Measurements from ENCODE around the gene ERG.

Gene ERG

GRCh38 chr21:38388203-38388602, 110.1 kb downstream of the ERG start:
- no peak for DNase-seq

- DNase-seq = peak; percentile 43 to 50 (median 46)
Measured at GRCh38 chr21:38386967-38387366, 111.3 kb downstream of the ERG start.

DNA sequence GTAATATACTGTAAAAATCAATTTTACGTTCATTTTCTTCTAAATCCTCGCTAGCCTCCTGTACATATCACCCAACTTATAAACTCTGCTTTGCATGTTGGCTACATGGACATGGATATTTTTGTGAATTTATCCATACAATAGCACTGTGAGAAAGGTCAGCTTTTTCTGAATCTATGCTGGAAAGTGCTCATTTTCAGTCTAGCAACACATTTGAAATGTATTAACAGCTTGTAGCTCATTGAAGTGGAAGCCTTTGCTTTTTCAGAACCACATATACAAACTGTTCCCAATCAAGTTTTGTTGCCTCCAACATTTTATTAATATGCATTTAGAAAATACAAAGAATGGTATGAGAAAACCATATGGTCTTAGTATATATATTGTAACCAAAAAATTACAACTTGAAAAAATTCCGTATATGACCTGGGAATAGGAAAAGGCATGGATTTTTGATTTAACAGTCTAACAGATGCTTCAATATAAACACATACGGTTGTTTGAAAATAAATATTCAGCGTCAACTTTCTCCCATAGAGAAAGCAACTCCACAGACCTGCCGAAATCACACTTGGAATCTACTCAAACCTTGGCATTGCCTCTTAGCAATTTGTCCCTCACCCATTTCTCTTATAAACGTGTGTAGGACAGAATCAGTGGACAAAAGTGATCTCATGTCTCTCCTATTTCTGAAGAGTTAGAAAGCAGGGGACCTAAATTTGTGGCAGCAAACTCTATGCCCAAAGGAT, 112.7 kb downstream of the ERG start:
- no peak for DNase-seq

DNA sequence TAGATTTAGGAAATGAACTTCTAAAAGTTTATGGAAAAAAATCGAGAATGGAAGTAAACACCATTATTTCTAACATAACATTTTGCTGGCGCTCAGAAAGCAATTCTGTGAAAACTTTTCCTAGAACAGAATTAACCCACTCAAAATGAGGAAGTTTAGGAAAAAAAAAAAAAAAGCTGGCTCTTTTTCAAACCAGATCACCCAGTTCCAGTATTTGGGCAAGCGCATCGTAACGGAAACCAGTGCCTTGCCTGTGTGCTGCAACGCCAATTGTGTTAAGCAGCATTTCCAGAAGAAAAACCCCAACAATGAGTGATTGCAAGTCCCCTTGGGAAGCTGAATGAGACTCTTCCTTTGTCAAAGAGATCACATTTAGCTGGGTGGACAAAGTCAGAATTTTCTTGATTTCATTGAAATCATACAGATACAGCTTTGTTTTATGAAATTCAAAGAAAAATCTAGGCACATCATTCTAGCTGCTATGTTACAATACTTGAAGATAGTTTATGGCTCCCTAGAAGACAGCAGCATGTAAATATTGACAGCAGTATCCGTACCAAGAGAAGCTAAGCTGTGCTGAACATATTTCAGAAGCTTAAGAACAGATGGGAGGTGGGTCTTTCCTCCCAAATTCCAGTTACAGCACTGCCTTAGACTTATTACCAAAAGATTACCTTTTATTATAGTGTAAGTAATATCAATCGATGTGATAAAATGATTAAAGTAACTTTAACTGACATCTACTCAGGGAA, 113.4 kb downstream of the ERG start:
- peak; percentile 78 to 87 (median 82) for DNase-seq

GRCh38 chr21:38384238-38384560, 114.1 kb downstream of the ERG start:
- peak in 1 of 3 donors; percentile 12 for DNase-seq

DNA sequence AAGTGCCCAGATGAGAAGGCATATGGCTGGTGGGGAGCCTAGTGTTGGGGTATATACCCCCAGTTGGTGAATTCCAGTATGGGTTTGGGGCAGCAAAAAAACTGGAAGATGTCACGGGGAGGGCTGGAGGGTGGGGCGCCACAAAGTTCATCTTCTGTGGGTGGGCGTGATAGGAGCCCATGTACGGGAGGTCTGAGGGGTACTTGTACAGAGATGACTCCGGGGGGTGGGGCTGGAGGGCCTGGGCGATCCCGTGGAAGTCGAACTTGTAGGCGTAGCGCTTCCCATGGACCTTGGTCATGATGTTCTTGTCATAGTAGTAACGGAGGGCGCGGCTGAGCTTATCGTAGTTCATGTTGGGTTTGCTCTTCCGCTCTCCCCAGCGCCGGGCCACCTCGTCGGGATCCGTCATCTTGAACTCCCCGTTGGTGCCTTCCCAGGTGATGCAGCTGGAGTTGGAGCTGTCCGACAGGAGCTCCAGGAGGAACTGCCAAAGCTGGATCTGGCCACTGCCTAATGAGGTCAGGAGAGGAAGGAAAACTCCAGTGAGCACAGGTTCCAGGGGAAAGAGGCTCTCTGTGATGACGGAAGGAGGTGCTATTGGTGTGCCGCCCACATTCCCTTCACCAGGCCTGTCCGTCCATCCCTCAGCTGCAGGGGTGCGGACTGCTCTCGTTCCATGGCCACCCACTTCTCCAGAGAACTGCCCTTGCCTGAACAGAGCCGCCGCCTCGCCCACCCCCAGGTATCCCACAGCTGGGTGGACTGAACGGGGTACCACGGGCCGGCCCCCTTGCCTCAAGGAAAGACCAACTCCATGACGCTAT, 114.7 kb downstream of the ERG start:
- no peak for DNase-seq

GRCh38 chr21:38380481-38381137, 117.7 kb downstream of the ERG start:
- peak; percentile 27 to 43 (median 30) for DNase-seq

DNA sequence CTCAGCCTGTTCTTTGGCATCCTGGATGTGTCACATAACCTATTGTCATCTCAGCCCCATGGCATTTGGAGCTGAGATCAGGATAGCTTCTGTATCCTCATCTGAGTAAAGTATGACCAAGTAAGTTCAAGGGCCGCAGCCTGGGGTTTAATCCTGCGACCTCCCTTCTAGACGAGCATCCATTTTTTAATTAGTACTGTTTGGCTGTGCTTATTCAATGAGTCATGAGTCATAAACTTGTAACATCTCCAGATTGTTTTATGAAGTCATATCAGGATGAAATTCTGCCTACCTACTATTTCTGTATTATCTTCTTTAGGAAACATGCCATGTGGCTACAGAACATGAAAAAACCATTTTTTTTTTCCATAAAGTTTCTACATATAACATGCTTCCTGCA, 119.1 kb downstream of the ERG start:
- DNase-seq = no peak

GRCh38 chr21:38377165-38378088, 120.8 kb downstream of the ERG start:
- DNase-seq = no peak

- no peak for DNase-seq
Measured at GRCh38 chr21:38376693-38377092, 121.6 kb downstream of the ERG start.

DNA sequence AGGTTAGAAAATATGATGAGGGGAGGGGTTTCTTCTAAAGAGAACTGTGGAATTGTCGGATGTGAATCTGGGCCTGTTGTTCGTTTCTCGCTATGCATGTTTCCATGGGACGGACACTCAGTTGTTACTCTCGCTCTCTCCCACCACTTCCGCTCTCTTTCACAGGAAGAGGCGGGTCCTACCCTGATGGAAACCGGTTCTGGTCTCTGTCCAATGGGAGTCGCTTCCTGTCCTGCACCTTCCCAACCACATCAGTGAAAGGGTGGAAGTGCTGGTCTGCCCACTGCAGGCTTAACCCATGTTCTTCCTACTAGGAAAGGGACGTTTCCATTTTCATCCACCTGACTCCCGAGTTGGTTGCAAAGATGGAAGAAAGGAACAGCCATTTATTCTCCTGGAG, 122.0 kb downstream of the ERG start:
- peak; percentile 20 to 36 (median 24) for DNase-seq

DNA sequence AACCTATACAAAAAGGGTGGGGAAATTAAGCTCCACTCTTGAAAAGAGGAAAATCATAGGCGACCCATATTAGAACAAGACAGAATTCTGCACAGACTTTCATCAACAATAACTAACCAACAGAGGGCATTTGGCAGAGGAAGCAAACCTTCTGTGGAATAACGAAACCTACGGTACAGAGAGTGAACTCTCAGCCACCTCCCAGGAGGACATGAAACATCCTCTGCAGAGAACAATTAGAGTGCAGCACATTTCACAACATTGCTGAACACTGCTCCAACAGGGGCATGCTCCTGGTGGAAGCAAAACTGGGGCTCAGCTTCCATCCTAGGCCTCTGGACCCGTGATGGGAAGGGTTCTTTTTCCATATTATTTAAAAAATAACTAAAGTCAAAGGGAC, 130.6 kb downstream of the ERG start:
- DNase-seq = no peak

DNA sequence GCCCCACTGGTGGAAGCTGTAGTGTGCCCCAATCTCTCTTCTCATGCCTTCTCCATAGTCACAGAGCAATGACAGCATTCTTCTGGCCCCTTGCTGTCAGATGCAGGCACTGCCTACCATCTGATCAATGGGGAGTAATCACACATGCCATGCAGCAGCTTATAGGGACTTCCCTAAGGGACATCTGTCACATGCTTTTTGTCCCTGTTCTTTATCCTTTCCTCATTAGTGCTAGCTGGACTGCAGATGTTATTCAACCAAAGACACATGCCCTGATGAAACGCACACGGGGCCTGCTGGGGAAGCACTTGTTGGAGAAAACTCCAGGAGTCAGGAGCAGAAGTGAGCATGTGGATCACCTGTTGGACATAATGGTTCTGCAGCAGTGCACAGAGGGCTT, 132.8 kb downstream of the ERG start:
- no peak for DNase-seq

DNA sequence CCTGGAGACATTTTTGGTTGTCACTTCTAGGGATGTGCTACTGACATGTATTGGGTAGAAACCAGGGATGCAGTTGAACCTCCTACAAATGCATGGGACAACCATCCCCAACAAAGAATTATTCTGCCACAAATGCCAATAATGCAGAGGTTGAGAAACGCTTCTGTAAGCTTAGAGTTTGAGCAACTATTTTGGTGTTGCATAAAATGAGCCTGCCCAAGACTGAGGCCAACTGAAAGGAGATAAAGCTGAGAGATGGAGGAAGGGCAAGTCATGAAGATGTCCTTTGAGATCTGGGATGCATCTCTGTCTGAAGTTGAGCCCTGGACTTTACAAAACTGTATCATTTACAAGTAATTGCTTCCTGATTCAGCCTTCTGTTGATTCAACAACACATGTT, 134.6 kb downstream of the ERG start:
- no peak for DNase-seq

DNA sequence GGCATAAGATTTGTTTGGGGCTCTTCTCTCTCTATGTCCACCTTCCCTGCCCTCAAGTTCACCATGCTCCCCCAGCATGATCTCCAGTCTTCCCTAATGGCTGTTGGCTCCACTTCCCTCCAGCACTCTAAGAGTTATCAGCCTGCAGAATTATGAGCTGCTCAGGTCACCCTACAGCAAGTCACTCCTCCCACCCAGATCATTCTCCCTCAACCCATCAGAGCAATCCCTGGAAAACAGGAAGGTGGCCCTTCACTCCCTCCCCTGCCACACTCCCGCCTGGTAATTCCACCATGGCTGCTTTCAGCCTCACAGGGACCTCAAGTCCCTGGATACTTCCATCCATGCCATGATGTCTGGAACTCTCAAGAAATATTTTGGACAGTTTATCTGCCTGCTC, 137.0 kb downstream of the ERG start:
- DNase-seq = no peak

- no peak for DNase-seq
Measured at GRCh38 chr21:38359835-38360234, 138.4 kb downstream of the ERG start.

GRCh38 chr21:38359090-38359489, 139.2 kb downstream of the ERG start:
- DNase-seq = no peak

DNA sequence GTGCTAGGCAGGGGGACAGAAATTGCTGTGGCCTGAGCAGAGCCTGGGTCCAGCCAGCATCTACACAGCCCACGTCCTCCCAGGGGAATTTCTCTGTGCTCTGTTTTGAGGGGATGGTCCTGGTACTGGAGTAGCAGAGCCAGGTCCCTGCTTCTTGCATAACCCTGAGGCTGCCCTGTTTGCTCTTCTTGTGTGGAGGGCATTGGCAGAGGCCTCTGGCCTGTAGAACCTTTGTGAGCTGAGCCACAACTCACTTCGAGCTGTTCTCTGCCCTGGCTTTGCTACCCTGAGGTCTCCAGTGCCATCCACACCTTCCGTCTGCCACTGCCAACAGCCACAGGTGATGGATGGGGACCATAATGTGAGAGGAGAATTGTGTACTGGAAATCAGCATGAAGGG, 139.6 kb downstream of the ERG start:
- DNase-seq = no peak

DNA sequence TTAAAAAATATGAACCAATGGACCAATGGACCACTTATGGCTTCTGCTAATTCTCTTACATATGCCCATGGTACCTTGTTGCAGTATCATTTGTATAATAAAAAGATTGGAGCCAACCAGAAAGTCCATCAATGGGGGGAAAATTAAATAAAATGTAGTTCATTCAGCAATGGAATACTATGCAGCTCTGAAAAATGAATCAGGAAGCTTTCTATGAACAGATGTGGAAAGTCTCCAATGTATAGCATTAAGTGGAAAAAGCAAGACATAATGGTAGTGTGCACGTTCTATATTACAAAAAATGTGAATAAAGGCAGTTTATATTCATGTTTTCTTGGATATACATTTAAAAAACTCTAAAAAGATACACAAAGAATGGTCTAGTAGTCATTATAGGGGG, 140.2 kb downstream of the ERG start:
- DNase-seq = no peak

- no peak for DNase-seq
Measured at GRCh38 chr21:38356883-38357625, 141.2 kb downstream of the ERG start.
